ENCODE data around the gene DLEU7. TPM values are rescaled to one million over a fixed set of nuclear protein-coding genes. Genes with fewer than 3 reads are reported as not detected.

DLEU7 gene
- total and polyA plus RNA-seq, 3 donors from 2014 or later: 0.47 to 0.81 (median 0.71) TPM

DNA sequence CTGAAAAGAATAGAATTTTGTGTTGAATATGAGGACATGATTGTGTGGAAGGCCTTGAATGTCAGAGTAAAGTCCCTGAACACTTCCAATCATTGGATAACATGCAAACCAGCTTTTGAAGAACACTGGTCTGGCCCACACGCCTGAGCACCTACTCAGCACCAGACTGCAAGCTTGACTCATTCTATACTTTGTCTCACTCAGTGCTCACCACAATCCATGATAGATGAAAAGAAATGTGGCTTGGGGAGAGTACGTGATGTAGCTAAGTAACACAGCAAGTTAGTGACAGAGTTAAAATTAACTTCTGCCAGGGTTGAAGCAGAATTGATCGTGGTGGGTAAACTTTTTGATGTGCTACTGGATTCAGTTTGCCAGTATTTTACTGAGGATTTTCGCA is 12.0 kb downstream of the DLEU7 start:
- Histone ChIP-seq H3K4me3 (no peak overlapping the region), H3K27ac (no peak overlapping the region), H3K9me3 (no peaks in the 10 kb centered on the region), H3K4me1 (no peaks in the 10 kb centered on the region), H3K36me3 (ENCODE audit: low read depth, missing control alignments) (no peaks in the 10 kb centered on the region), H3K27me3 (no peaks in the 10 kb centered on the region)
- no peak for DNase-seq
- TF ChIP-seq CTCF (IDR thresholded peaks at IDR 0.05): no peak
- TF ChIP-seq POLR2A (IDR thresholded peaks at IDR 0.05): no peak
- 88 to 95% methylated on average over 4 of the region's 4 CpGs for WGBS, 2 donors
- intact Hi-C loops (cut with DNase I; ENCODE audit: low total_unique reads): no loop called here

DNA sequence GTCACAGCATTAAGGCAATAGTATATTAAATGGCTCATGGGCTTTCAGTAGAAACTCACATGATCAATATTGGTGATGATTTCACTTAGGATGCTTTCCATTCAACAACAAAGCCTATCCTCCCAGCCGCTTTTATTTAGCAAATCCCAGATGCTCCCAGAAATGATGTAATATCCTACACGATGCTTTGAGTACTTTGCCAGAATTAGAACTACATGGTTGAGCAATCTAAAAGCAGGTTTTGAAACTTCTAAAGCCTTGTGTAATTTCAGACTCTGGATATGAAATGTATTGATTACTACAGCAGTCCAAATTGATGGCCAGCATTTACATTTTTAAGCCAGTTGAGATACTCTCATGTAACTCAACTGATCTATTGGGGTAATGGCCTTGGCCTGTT is 13.6 kb downstream of the DLEU7 start:
- no peak for DNase-seq
- Histone ChIP-seq H3K4me3 (no peak overlapping the region), H3K4me1 (no peaks in the 10 kb centered on the region), H3K27ac (no peak overlapping the region), H3K36me3 (ENCODE audit: low read depth, missing control alignments) (no peaks in the 10 kb centered on the region), H3K9me3 (no peaks in the 10 kb centered on the region), H3K27me3 (no peaks in the 10 kb centered on the region)
- 79 to 80% methylated on average over 2 of the region's 2 CpGs for WGBS, 2 donors
- no peak for TF ChIP-seq CTCF (IDR thresholded peaks at IDR 0.05)
- no peak for TF ChIP-seq POLR2A (IDR thresholded peaks at IDR 0.05)
- intact Hi-C loops (cut with DNase I; ENCODE audit: low total_unique reads): no loop called here

DNA sequence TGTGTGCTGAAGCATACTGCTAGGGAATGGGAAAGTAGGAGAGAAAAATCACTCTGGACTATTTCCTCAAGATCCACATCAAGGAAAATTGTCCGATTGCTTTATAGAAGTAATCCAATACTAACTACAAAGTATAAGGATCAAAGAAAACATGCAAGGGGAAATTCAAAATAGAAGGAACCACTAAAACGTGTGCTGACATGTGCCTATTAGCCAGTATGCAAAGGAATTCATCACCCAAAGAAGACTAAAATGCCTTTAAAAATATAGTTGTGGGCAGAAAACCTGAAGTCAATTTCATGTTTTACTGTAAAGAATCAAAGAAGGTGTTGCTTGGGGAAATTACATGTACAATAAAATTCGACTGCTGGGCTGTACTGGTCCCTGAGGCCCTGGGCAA is 14.3 kb downstream of the DLEU7 start:
- Histone ChIP-seq H3K27ac (no peak overlapping the region), H3K4me1 (no peaks in the 10 kb centered on the region), H3K36me3 (ENCODE audit: low read depth, missing control alignments) (no peaks in the 10 kb centered on the region), H3K4me3 (no peak overlapping the region), H3K9me3 (no peaks in the 10 kb centered on the region), H3K27me3 (no peaks in the 10 kb centered on the region)
- intact Hi-C loops (cut with DNase I; ENCODE audit: low total_unique reads): no loop called here
- TF ChIP-seq CTCF (IDR thresholded peaks at IDR 0.05) (no peak), POLR2A (IDR thresholded peaks at IDR 0.05) (no peak)
- 89 to 93% methylated on average over 3 of the region's 3 CpGs for WGBS, 2 donors
- no peak for DNase-seq

GRCh38 chr13:50826035-50826434 is 17.5 kb downstream of the DLEU7 start:
- no peak for TF ChIP-seq CTCF (IDR thresholded peaks at IDR 0.05)
- no peak for TF ChIP-seq POLR2A (IDR thresholded peaks at IDR 0.05)
- Histone ChIP-seq H3K27ac (no peak overlapping the region), H3K27me3 (no peaks in the 10 kb centered on the region), H3K9me3 (no peaks in the 10 kb centered on the region), H3K36me3 (ENCODE audit: low read depth, missing control alignments) (no peaks in the 10 kb centered on the region), H3K4me3 (no peak overlapping the region), H3K4me1 (no peaks in the 10 kb centered on the region)
- WGBS, 2 donors: 87 to 92% methylated on average over 3 of the region's 3 CpGs
- intact Hi-C loops (cut with DNase I; ENCODE audit: low total_unique reads): no loop called here
- no peak for DNase-seq

DNA sequence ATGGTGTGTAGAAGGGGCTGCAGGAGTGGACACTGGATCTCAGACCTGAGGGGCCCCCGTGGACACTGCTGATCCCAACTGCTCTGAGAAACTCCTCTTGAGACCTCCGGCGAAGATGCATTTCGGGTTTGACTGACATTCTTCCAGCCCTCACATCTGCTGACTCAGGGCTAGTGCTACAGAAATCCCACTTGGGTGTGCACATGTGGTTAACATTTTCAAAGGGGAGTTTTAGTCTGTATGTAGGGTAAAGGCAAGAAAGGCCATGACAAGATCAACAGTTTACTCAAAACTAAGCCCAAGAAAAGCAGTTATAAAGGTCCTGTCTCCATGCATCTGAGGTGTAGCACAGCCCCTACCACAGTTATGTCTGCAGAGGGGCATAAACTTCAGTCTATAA is 31.2 kb downstream of the DLEU7 start:
- no peak overlapping the region for H3K4me3 ChIP-seq
- 81 to 84% methylated on average over 4 of the region's 4 CpGs for WGBS, 2 donors
- H3K36me3 ChIP-seq (ENCODE audit: low read depth, missing control alignments): no peaks in the 10 kb centered on the region
- no peak for DNase-seq
- no peaks in the 10 kb centered on the region for H3K9me3 ChIP-seq
- H3K4me1 ChIP-seq: no peaks in the 10 kb centered on the region
- no peaks in the 10 kb centered on the region for H3K27me3 ChIP-seq
- no peak overlapping the region for H3K27ac ChIP-seq
- TF ChIP-seq CTCF (IDR thresholded peaks at IDR 0.05) (no peak), POLR2A (IDR thresholded peaks at IDR 0.05) (no peak)
- intact Hi-C loops (cut with DNase I; ENCODE audit: low total_unique reads): no loop called here

Measured in testis (tissue), 3 donors.